ENCODE data around the gene PAQR6. TPM values are rescaled to one million over a fixed set of nuclear protein-coding genes. Genes with fewer than 3 reads are reported as not detected.
A peak's percentile ranks its signal among the peaks of the same experiment; 100 is the strongest.

The PAQR6 gene
- total RNA-seq, 1 experiment from 2014 or later: 0.92 TPM

DNA sequence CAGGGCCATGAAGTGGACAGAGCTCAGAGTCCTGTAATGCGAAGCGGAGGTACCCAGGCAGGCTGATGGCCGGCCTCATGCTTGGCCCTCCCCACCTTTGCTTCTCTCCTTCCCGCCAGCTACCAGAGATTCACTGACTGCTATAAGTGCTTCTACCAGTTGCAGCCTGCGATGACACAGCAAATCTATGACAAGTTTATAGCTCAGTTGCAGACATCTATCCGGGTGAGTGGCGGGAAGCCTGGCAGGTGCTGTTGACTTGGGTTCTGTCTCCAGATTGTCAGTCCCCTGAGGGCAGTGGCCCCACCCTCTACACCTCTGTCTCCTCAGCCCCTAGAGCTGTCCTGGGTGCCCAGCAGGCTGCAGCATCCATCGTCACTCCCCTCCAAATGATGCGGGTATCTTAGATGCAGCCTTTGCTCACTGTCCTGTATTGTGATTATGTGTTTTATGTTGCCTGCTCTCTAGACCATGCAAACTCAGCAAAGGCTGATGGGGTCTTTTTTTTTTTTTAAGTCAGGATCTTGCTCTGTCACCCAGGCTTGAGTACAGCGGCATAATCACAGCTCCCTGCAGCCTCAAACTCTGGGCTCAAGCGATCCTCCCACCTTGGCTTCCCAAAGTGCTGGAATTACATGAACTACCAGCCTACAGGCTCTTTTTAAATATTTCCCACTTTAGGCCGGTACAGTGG is 15.5 kb downstream of the PAQR6 start:
- in situ Hi-C loops (cut with HindIII; ENCODE audit: low pct_unique_long_range_greater_than_20kb, low sequenced_read_pairs) (no loop called here), intact Hi-C loops (cut with micrococcal nuclease; ENCODE audit: unreplicated experiment) (no loop called here)
- Histone ChIP-seq H3K4me1 (ENCODE audit: control insufficient read depth, insufficient read depth, low read length) (no peaks in the 10 kb centered on the region), H3K9me3 (ENCODE audit: control insufficient read depth, insufficient read depth, low read depth, low read length) (no peaks in the 10 kb centered on the region), H3K36me3 (ENCODE audit: control insufficient read depth, insufficient read depth, low read length) (no peaks in the 10 kb centered on the region), H3K4me3 (ENCODE audit: low read depth in 2 of 2, low read length in 2 of 2) (no peak overlapping the region), H3K27ac (ENCODE audit: low read length) (no peak overlapping the region), H3K27me3 (ENCODE audit: control insufficient read depth, insufficient read depth, low read length) (no peaks in the 10 kb centered on the region)
- ChIA-PET POLR2A (interaction anchor here (0.5 to 0.7 kb wide), 4 partner anchors 85 to 172 kb away, joined by 3 to 5 read pairs (median 4); no protein-coding TSS in a partner anchor), CTCF (interaction anchor here (2.0 kb wide), 1 partner anchor 7 kb away, joined by 6 read pairs; no protein-coding TSS in a partner anchor)
- ATAC-seq (peak; percentile 26), DNase-seq (ENCODE audit: low read depth, low spot score) (no peak)
- BruUV-seq (replicated peaks): no TSS peak
- TF ChIP-seq POLR2AphosphoS5 (IDR thresholded peaks at IDR 0.05; ENCODE audit: low read depth, low read length) (no peak), TCF7L2 (IDR thresholded peaks at IDR 0.05; ENCODE audit: low read depth, low read length) (no peak), SIN3A (IDR thresholded peaks at IDR 0.05; ENCODE audit: borderline replicate concordance, insufficient read depth, low read depth, low read length) (no peak)
- TF ChIP-seq, protein P1, sequence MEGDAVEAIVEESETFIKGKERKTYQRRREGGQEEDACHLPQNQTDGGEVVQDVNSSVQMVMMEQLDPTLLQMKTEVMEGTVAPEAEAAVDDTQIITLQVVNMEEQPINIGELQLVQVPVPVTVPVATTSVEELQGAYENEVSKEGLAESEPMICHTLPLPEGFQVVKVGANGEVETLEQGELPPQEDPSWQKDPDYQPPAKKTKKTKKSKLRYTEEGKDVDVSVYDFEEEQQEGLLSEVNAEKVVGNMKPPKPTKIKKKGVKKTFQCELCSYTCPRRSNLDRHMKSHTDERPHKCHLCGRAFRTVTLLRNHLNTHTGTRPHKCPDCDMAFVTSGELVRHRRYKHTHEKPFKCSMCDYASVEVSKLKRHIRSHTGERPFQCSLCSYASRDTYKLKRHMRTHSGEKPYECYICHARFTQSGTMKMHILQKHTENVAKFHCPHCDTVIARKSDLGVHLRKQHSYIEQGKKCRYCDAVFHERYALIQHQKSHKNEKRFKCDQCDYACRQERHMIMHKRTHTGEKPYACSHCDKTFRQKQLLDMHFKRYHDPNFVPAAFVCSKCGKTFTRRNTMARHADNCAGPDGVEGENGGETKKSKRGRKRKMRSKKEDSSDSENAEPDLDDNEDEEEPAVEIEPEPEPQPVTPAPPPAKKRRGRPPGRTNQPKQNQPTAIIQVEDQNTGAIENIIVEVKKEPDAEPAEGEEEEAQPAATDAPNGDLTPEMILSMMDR (IDR thresholded peaks at IDR 0.05): no peak
- TF ChIP-seq, protein P2, sequence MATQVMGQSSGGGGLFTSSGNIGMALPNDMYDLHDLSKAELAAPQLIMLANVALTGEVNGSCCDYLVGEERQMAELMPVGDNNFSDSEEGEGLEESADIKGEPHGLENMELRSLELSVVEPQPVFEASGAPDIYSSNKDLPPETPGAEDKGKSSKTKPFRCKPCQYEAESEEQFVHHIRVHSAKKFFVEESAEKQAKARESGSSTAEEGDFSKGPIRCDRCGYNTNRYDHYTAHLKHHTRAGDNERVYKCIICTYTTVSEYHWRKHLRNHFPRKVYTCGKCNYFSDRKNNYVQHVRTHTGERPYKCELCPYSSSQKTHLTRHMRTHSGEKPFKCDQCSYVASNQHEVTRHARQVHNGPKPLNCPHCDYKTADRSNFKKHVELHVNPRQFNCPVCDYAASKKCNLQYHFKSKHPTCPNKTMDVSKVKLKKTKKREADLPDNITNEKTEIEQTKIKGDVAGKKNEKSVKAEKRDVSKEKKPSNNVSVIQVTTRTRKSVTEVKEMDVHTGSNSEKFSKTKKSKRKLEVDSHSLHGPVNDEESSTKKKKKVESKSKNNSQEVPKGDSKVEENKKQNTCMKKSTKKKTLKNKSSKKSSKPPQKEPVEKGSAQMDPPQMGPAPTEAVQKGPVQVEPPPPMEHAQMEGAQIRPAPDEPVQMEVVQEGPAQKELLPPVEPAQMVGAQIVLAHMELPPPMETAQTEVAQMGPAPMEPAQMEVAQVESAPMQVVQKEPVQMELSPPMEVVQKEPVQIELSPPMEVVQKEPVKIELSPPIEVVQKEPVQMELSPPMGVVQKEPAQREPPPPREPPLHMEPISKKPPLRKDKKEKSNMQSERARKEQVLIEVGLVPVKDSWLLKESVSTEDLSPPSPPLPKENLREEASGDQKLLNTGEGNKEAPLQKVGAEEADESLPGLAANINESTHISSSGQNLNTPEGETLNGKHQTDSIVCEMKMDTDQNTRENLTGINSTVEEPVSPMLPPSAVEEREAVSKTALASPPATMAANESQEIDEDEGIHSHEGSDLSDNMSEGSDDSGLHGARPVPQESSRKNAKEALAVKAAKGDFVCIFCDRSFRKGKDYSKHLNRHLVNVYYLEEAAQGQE (IDR thresholded peaks at IDR 0.05; ENCODE audit: insufficient read depth in 1 of 2, low read depth in 2 of 2, low read length in 1 of 2): no peak

DNA sequence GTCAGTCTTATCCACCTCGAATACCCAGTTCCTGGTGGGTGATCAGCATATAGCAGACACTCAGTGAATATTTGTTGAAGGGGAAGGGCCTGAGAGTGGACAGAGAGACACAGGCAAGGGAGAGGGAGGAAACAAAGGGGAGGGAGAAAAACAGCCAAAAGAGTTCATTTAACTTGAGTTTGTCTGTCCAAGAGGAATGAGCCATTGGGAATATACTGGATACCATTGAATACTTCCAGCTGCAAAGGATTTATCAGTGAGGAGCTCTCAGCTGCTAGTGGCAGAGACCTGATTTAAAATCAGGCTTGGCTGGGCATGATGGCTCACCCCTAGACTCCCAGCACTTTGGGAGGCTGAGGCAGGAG is 17.4 kb downstream of the PAQR6 start:
- Histone ChIP-seq H3K9me3 (ENCODE audit: control insufficient read depth, insufficient read depth, low read depth, low read length) (no peaks in the 10 kb centered on the region), H3K4me3 (ENCODE audit: low read depth in 2 of 2, low read length in 2 of 2) (no peak overlapping the region), H3K27me3 (ENCODE audit: control insufficient read depth, insufficient read depth, low read length) (no peaks in the 10 kb centered on the region), H3K27ac (ENCODE audit: low read length) (no peak overlapping the region), H3K4me1 (ENCODE audit: control insufficient read depth, insufficient read depth, low read length) (peaks cover 2% of the 10 kb centered on the region; the same call in 1 of the 2 replicates), H3K36me3 (ENCODE audit: control insufficient read depth, insufficient read depth, low read length) (no peaks in the 10 kb centered on the region)
- TF ChIP-seq, protein P1 (IDR thresholded peaks at IDR 0.05): no peak
- TF ChIP-seq, protein P2 (IDR thresholded peaks at IDR 0.05; ENCODE audit: insufficient read depth in 1 of 2, low read depth in 2 of 2, low read length in 1 of 2): no peak
- TF ChIP-seq POLR2AphosphoS5 (IDR thresholded peaks at IDR 0.05; ENCODE audit: low read depth, low read length) (no peak), TCF7L2 (IDR thresholded peaks at IDR 0.05; ENCODE audit: low read depth, low read length) (no peak), SIN3A (IDR thresholded peaks at IDR 0.05; ENCODE audit: borderline replicate concordance, insufficient read depth, low read depth, low read length) (no peak)
- BruUV-seq (replicated peaks): no TSS peak
- ATAC-seq (no peak), DNase-seq (ENCODE audit: low read depth, low spot score) (no peak)
- in situ Hi-C loops (cut with HindIII; ENCODE audit: low pct_unique_long_range_greater_than_20kb, low sequenced_read_pairs) (no loop called here), intact Hi-C loops (cut with micrococcal nuclease; ENCODE audit: unreplicated experiment) (no loop called here)
- ChIA-PET POLR2A (no interaction called here), CTCF (no interaction called here)

All from Panc1 (cell line).